Natural killer cell treated with Interleukin-12 subunit alpha and Interleukin-12 subunit beta and Interleukin-15 and Interleukin-18, amount 100 ng/mL, for 72 hours (primary cell): Measurements from ENCODE around the gene KLHDC8A. TPM values are rescaled to one million over a fixed set of nuclear protein-coding genes. Genes with fewer than 3 reads are reported as not detected.
A peak's percentile ranks its signal among the peaks of the same experiment; 100 is the strongest.
"Not testable (repeated sequence)": the region's sequence is repeated elsewhere in the genome, so short reads cannot be mapped to it uniquely, and the experiment has no call there.

Experiments used
- ATAC-seq, 2 donors: fragments of 150-1000 bp; cut with Tn5 transposase in 1 of 2; sonication (Bioruptor Pico), chemical (Tn5 transposase) in 1 of 2; 2 replicates each; pipeline ENCODE4 v1.10.0; 2021
- DNase-seq: peaks from one replicate; pipeline ENCODE4 v3.0.0; 2022; ENCODE audit warnings: low spot score
- H3K27ac Mint-ChIP-seq, 2 donors: 1 replicate in 1 of 2; 2 replicates in 1 of 2; pipeline ENCODE4 v1.8.0; 2022; ENCODE audit warnings: mixed read lengths in 2 of 2, mild to moderate bottlenecking in 1 of 2, moderate library complexity in 1 of 2
- H3K27me3 Mint-ChIP-seq, 2 donors: 1 replicate in 1 of 2; 2 replicates in 1 of 2; pipeline ENCODE4 v1.8.0; 2022; ENCODE audit warnings: mixed read lengths in 2 of 2
- H3K36me3 Mint-ChIP-seq: one replicate; pipeline ENCODE4 v1.8.0; 2022; ENCODE audit warnings: mixed read lengths
- H3K4me1 Mint-ChIP-seq, 2 donors: 1 replicate in 1 of 2; 2 replicates in 1 of 2; pipeline ENCODE4 v1.8.0; 2022; ENCODE audit warnings: low read depth in 2 of 2, mixed read lengths in 2 of 2, mild to moderate bottlenecking in 1 of 2
- H3K4me3 Mint-ChIP-seq: one replicate; pipeline ENCODE4 v1.8.0; 2022; ENCODE audit warnings: mixed read lengths
- H3K9me3 Mint-ChIP-seq: 2 replicates; pipeline ENCODE4 v1.8.0; 2022; ENCODE audit warnings: mixed read lengths
- total RNA-seq, 2 donors: library from RNA; stranded (reverse); gene quantifications; one replicate each; pipeline ENCODE4 v1.2.3, GENCODE V29; 2022

The KLHDC8A gene
- total RNA-seq, 2 donors from 2014 or later: not detected

- H3K27ac Mint-ChIP-seq: no peak overlapping the region
- H3K27me3 Mint-ChIP-seq: peaks cover 0 to 3% of the 10 kb centered on the region in 2 donors
- no peak for DNase-seq
- peaks cover 20 to 22% of the 10 kb centered on the region in 2 donors for H3K4me1 Mint-ChIP-seq
- H3K36me3 Mint-ChIP-seq: no peaks in the 10 kb centered on the region
- no peak for ATAC-seq
- no peak overlapping the region for H3K4me3 Mint-ChIP-seq
- no peaks in the 10 kb centered on the region for H3K9me3 Mint-ChIP-seq
Observed at GRCh38 chr1:205298191-205298994, 58.3 kb downstream of the KLHDC8A start.

GRCh38 chr1:205297546-205298177, 59.1 kb downstream of the KLHDC8A start:
- not testable (repeated sequence) for DNase-seq, H3K4me3 Mint-ChIP-seq, H3K36me3 Mint-ChIP-seq, H3K9me3 Mint-ChIP-seq, H3K27me3 Mint-ChIP-seq, ATAC-seq
- H3K4me1 Mint-ChIP-seq: peaks cover 20 to 22% of the 10 kb centered on the region in 2 donors
- peak overlapping the region in 1 of 2 donors; percentile 32 for H3K27ac Mint-ChIP-seq

GRCh38 chr1:205296154-205296553, 60.6 kb downstream of the KLHDC8A start:
- peaks cover 20 to 24% of the 10 kb centered on the region in 2 donors for H3K4me1 Mint-ChIP-seq
- H3K27ac Mint-ChIP-seq: peak overlapping the region in 1 of 2 donors; percentile 4

GRCh38 chr1:205294934-205295333, 61.8 kb downstream of the KLHDC8A start:
- H3K9me3 Mint-ChIP-seq: no peaks in the 10 kb centered on the region
- H3K27ac Mint-ChIP-seq: no peak overlapping the region
- H3K4me3 Mint-ChIP-seq: no peak overlapping the region
- H3K4me1 Mint-ChIP-seq: peaks cover 20 to 24% of the 10 kb centered on the region in 2 donors
- DNase-seq (no peak), ATAC-seq (no peak)
- H3K36me3 Mint-ChIP-seq: no peaks in the 10 kb centered on the region
- H3K27me3 Mint-ChIP-seq: peaks cover 0 to 3% of the 10 kb centered on the region in 2 donors

More at GRCh38 chr1:205296154-205296553, 60.6 kb downstream of the KLHDC8A start:
- no peak for ATAC-seq
- Mint-ChIP-seq H3K36me3 (no peaks in the 10 kb centered on the region), H3K4me3 (no peak overlapping the region), H3K27me3 (peaks cover 0 to 3% of the 10 kb centered on the region in 2 donors), H3K9me3 (no peaks in the 10 kb centered on the region)
- no peak for DNase-seq

- Mint-ChIP-seq H3K36me3 (no peaks in the 10 kb centered on the region), H3K9me3 (no peaks in the 10 kb centered on the region), H3K4me3 (no peak overlapping the region), H3K27ac (no peak overlapping the region), H3K4me1 (peaks cover 20 to 27% of the 10 kb centered on the region in 2 donors), H3K27me3 (peaks cover 0 to 3% of the 10 kb centered on the region in 2 donors)
- no peak for DNase-seq
- ATAC-seq: no peak
Observed at GRCh38 chr1:205294175-205294917, 62.4 kb downstream of the KLHDC8A start.

- Mint-ChIP-seq H3K27ac (no peak overlapping the region), H3K27me3 (peaks cover 0 to 3% of the 10 kb centered on the region in 2 donors), H3K36me3 (no peaks in the 10 kb centered on the region), H3K4me3 (no peak overlapping the region), H3K9me3 (no peaks in the 10 kb centered on the region), H3K4me1 (peaks cover 25 to 31% of the 10 kb centered on the region in 2 donors)
- no peak for DNase-seq
- ATAC-seq: no peak
Observed at GRCh38 chr1:205293350-205294074, 63.2 kb downstream of the KLHDC8A start.

- no peak overlapping the region for H3K4me3 Mint-ChIP-seq
- H3K9me3 Mint-ChIP-seq: no peaks in the 10 kb centered on the region
- DNase-seq: no peak
- no peak for ATAC-seq
- peaks cover 0 to 3% of the 10 kb centered on the region in 2 donors for H3K27me3 Mint-ChIP-seq
- H3K27ac Mint-ChIP-seq: no peak overlapping the region
- no peaks in the 10 kb centered on the region for H3K36me3 Mint-ChIP-seq
- H3K4me1 Mint-ChIP-seq: peaks cover 34 to 43% of the 10 kb centered on the region in 2 donors
Observed at GRCh38 chr1:205291596-205291995, 65.1 kb downstream of the KLHDC8A start.

GRCh38 chr1:205287767-205288559, 68.8 kb downstream of the KLHDC8A start:
- Mint-ChIP-seq H3K27me3 (no peaks in the 10 kb centered on the region), H3K36me3 (no peaks in the 10 kb centered on the region), H3K9me3 (no peaks in the 10 kb centered on the region), H3K4me3 (peak overlapping the region; percentile 67), H3K27ac (peak overlapping the region; percentile 35 to 73), H3K4me1 (peaks cover 47 to 55% of the 10 kb centered on the region in 2 donors)
- ATAC-seq (peak; percentile 80 to 85), DNase-seq (peak; percentile 90)

- DNase-seq (no peak), ATAC-seq (no peak)
- Mint-ChIP-seq H3K36me3 (no peaks in the 10 kb centered on the region), H3K4me1 (peaks cover 47 to 59% of the 10 kb centered on the region in 2 donors), H3K27ac (peak overlapping the region; percentile 69 to 89), H3K27me3 (no peaks in the 10 kb centered on the region), H3K9me3 (no peaks in the 10 kb centered on the region), H3K4me3 (peak overlapping the region; percentile 66)
Observed at GRCh38 chr1:205287076-205287475, 69.6 kb downstream of the KLHDC8A start.

GRCh38 chr1:205286335-205286950, 70.3 kb downstream of the KLHDC8A start:
- Mint-ChIP-seq H3K4me1 (peaks cover 47 to 56% of the 10 kb centered on the region in 2 donors), H3K27ac (peak overlapping the region; percentile 69 to 89), H3K9me3 (no peaks in the 10 kb centered on the region), H3K27me3 (no peaks in the 10 kb centered on the region), H3K4me3 (peak overlapping the region; percentile 66), H3K36me3 (no peaks in the 10 kb centered on the region)
- peak; percentile 73 for DNase-seq
- ATAC-seq: peak in 1 of 2 donors; percentile 66
